Urothelium cell line (cell line): ENCODE measurements around the gene GPAT2.
"Not testable (repeated sequence)": the region's sequence is repeated elsewhere in the genome, so short reads cannot be mapped to it uniquely, and the experiment has no call there.

Experiments
- DNase-seq: peaks from one replicate; pipeline ENCODE4 v3.0.0; 2011; ENCODE audit warnings: low spot score, mixed read lengths
- FAIRE-seq: peaks from 2 replicates; lab custom pipeline; 2011; peaks lifted over from hg19 to GRCh38; lab: Jason Lieb, UNC

The GPAT2 gene, protein sequence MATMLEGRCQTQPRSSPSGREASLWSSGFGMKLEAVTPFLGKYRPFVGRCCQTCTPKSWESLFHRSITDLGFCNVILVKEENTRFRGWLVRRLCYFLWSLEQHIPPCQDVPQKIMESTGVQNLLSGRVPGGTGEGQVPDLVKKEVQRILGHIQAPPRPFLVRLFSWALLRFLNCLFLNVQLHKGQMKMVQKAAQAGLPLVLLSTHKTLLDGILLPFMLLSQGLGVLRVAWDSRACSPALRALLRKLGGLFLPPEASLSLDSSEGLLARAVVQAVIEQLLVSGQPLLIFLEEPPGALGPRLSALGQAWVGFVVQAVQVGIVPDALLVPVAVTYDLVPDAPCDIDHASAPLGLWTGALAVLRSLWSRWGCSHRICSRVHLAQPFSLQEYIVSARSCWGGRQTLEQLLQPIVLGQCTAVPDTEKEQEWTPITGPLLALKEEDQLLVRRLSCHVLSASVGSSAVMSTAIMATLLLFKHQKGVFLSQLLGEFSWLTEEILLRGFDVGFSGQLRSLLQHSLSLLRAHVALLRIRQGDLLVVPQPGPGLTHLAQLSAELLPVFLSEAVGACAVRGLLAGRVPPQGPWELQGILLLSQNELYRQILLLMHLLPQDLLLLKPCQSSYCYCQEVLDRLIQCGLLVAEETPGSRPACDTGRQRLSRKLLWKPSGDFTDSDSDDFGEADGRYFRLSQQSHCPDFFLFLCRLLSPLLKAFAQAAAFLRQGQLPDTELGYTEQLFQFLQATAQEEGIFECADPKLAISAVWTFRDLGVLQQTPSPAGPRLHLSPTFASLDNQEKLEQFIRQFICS

DNA sequence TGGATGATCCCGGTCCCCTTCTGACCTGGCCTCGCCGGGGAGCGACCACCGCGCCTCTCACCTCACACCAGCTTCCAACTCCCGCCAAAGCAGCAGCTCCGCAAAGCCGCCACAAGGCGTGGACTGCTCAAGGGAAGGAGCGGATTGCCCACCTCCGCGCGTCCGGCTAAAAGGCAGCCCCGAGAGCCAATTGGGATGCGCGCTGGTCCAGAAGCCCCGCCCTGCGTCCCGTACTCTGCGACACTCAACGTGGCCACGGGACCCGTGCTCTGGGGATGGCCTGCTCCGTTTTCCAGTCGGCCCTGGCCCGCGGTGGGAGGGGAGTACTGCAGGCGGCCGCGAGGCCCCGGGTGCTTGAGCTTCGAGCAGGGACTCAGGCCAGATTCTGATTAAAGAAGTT lies at the start of gene GPAT2:
Gene GPAT2, minus strand, starts transcription at position 125 of the 400 bp plus-strand sequence. CDS start 2,557 bp downstream, outside the sequence.
- not testable (repeated sequence) for FAIRE-seq, DNase-seq

DNA sequence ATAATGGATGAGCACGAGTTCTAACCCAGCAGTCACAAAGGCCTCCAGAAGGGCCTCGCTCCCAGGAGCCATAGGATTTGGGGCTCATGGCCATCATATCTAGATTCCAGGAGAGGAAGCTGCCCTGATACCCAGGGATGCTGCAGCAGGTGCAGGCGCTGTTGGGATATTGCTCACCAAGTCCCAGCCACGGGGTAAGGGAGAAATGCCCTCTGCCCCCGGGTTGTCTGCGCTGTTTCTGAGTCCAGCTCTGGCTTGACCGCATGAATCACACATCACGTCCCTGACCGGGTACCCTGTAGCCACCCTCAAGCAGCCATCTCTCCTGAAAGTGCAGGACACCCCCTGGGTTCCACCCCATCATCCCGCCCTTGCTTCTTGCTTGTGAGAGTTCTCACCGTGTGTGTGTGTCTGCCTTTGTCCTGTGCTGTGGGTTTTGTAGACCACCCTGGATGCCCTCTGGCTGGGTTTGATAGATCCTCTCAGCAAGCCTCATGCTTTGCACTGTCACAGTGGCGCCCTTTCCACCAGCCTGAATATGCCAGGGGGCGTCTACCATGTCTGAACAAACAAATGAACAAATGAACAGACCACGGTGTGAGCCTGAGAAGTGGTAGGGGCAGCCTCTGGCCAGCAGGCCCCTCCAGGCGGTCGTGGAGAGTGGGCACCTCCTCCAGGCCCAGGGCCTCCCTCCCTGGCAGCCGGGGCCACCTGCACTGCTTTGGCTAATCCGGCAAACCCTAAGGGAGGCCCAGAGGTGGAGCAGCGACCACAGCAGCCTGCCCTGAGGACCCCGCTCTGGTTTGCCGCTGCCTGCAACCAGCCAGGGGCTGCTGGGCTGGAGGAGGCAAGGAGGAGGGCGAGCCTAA lies 49.5 kb upstream of the GPAT2 start:
- peak; percentile 17 for FAIRE-seq
- DNase-seq = no peak

DNA sequence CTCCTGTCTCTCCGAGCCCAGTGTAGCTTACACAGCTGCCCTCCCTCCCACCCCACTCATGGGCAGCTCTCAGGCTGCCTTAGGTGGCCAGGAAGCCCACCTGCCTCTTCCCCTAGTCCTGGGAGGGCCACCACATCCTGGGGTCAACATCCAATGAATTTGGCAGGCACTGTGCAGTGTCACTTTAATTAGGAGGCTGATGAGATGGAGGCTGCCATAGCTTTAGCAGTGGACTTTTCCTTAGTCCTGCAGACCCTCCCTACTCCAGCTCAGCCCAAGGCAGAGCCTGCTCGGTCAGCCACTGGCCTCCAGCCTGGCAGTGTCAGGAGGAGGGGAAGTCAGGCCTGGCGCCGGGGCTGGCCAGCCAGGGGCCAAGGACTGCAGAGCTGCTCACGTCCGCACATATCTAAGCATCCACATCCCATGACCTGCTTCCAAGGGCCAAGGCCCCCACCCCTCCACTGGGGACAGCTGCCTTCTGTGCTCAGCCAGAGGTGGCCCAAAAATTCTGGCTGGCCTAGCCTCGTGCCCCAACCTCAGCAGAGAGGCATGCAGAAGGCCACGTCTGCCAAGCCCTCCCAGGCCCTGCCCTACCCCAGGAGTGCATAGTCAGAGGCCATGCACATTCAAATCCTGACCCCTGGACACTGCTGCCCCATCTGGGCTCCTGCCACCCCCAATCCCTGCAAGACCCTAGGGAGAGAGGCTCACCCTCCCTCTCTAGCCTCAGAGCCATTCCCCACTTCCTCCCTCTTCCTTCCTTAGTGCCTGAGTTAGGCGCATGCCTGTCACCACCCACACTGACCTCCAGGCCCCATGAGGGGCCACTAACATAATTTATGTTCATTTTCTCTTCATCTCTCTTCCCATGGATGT lies 48.6 kb upstream of the GPAT2 start:
- no peak for DNase-seq
- no peak for FAIRE-seq

DNA sequence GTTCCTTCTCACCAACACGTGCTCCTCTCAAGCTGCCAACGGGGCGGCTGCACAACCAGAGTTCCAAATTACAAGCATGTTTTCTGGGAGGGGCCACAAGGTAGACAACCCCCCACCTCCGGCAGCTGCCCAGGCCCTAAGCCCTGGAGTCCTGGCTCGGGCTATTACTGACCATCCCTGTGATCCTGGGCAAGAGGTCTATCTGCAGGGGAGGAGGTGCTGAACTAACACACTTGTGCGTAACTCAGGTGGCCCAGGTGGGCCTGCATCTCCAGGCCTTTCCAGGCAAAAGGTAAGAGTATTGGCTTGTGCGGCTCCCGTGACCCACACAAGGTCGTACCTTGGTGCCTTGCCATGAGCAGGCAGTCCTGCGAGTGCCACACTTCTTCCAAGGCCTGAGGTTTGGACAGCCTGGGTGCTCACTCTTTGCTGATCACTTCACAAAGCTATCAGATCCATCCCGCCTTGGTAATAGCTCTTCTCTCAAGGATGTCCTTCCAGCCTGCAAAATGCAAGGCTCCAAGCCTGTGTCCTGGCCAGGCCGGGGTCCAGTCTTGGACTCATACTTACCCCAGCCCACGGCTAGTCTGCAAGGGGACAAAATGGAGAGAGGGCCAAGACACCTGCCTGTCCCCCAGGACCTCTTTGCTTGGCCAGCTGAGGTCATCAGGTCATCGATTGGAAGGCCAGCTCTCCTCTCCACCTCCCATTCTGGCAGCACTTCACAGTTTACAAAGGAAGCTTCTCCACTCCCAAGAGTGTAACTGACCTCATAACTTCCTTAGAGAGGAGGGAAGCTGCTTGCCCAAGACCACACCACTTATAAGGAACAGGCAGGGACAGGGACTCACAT lies 47.7 kb upstream of the GPAT2 start:
- no peak for FAIRE-seq
- no peak for DNase-seq

DNA sequence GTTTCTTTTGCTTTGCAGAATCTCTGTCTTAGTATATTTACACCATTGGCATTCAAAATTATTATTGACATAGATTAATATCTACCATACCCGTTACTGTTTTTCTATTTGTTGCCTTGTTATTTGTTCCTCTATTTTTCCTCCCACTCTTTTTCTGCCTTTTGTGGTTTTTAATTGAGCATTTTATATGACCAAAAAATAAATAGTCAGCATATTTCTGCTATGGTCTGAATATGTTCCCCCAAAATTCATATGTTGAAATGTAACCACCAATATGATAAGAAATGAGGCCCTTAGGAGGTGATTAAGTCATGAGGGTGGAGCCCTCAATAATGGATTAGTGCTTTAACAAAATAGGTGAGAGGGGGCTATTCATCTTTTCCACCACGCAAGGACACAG lies 46.3 kb upstream of the GPAT2 start:
- FAIRE-seq (no peak), DNase-seq (no peak)

DNA sequence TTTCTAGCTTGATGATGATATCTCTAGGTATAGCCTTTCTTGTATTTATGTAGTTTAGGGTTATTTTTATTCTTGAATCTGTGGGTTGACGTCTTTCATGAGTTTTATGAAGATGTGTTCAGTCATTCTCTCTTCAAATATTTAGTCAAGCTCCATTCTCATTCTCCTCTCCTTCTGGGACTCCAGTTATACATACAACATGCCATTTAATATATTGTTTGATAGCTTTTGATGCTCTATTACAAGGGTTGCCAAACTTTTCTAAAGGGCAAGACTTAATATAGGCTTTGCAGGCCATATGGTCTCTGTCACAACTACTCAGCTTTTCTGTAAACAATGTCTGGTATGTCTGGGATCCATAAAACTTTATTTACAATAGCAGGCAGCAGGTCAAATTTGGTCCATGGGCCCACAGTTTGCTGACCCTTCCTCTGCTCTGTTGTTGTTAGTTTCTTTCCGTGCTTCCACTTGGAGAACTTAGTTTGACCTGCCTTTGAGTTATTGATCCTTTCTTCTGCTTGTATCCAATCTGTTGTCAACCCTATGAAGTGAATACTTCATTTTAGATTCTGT lies 40.6 kb upstream of the GPAT2 start:
- no peak for FAIRE-seq

DNA sequence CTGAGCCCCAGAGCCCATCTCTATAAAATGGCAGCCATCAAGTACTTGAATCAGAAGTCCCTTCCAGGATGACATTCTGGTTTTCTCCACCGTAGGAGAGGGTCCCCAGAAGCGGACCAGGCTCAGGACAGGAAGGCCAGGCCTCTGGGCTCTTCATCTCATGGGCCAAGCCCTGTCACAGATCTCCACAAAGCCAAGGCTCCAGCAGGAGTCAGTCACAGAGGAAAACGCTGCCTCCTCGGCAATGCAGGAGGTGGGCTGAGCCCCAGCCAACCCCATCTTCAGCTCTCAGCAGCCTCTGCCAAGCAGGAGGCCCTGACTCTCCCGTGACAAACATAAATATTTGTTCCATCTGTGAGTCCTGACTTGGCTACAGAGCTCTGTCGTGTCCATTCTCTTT lies 39.4 kb upstream of the GPAT2 start:
- FAIRE-seq = no peak

More for the DNA sequence above, 40.6 kb upstream of the GPAT2 start:
- no peak for DNase-seq

DNA sequence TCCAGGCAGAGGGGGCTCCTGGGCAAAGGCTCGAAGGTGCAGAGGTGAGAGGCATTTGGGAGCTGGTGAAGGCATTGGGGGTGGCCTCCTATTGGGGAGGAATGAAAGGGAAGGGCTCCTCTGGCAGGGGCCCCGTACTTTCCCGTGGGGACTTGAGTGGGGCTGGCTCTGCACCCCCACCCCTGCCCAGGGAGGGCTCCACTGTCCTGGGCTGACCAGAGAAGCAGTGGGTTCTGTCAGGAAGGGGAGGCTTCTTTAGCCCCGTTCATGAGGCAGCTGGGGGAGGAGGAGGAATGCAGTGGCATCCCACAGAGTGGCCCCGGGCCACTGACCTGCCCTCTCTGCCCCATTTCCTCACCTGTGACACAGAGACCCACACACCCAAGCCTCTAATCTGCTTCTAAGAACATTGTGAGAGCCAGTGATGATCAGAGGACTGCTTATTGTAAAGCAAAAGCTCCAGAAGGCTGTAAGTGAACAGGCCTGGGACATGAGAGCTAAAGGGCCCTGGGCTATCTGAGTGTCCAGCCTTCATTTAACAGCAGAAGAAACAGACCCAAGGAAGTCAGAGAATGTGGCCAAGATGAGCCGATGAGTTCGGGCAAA lies 38.6 kb upstream of the GPAT2 start:
- DNase-seq (no peak), FAIRE-seq (no peak)

More for the DNA sequence above, 39.4 kb upstream of the GPAT2 start:
- no peak for DNase-seq

DNA sequence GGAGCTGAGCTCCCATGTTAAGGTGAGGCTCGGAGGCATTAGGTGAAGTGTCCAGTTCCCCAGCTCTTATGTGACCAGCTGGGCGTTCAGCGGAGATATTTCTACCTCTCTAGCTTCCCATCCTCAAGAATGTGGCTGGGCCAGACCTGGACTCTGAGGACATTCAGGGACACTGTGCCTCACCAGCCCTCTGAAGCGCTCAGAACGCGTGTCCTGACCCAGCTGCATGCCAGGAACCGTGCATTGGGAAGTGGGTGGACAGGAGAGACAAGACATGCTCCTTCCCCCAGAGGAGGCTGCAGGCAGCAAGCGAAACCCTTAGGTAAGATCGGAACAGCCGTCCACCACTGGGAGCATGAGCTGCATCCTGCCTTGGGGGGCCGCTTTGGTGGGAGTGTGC lies 38.0 kb upstream of the GPAT2 start:
- FAIRE-seq (no peak), DNase-seq (no peak)

DNA sequence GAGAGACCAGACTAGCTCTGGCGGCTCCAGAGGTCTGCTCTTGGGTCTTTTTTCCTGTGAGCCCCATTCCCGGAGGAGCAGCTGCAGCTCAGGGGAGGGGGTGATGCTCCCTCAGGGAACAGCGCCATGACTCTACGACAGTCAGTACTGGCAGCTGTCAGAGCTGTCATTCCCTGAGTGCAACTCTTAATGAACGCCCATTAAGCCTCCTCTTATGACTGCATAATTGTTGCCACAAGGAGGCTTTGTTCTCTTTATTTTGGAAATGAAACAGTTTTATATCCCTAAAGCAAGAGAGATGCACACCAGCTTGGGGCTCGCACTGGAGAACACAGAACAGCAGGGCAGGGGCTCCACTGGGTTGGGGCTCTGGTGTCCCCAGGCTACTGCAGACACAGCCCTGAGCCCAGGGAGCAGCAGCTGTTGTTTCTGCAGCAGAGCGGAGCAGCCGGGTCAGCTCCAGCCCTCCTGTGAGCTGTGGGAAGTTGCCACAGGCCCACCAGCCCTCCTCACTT lies 37.3 kb upstream of the GPAT2 start:
- not testable (repeated sequence) for DNase-seq, FAIRE-seq

DNA sequence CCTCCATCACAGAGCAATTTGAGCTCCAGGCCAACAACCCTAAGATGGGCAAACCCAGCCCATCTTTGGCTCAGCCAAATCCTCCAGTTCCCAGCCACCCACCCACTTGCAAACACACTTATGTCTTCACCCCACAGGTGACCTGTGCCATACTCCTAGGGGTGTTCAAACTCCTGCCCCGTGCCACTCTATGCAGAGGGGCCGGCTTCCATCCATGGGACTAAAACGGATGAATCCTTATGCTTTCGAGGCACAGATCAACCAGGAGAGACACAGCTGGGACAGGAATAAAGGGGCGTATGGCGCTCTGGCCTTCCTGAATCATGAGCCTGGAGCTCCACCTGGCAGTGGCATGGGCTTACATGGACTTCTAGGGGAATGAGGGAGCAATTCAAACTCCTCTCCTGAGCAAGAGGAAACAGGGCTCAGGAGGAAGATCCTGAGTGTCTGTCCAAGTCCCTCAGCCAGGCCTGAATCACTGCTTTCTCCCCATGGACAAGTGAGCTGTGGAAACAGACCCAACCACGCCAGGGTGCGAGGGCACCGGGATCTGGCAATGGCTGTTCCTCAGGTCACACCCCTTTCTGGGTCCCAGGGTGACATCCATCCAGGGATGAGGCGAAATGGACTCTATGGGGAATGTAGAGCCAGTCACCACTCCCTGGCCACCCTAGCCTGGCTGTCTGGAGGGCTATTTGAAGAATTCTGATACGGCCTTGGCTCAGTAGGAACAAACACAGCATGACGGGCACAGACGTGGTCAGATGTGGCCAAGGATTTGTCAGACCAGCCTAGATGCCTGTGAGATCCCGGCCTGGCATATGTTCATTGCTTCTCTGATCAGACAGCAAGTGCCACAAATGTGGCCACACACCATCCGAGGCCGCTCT lies 36.6 kb upstream of the GPAT2 start:
- not testable (repeated sequence) for DNase-seq
- peak; percentile 92 for FAIRE-seq

DNA sequence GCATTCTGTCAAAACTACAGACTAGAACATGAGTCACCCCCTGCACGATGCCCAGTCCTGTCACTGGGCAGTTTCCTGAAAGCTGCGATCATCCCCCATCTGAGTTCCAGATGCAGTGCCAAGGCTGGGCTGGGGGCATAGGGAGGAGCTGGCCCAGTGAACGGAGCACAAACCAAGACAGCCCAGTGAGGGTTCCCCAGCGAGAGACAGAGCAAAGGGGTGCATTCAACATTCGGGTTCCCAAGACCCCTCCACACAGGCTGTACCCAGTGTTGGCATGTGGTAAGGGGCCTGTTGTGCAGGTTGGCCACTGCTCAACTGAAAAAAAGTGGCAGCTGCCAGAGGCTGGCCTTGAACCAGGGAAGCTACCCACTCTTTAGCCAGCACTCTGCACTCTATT lies 35.6 kb upstream of the GPAT2 start:
- not testable (repeated sequence) for FAIRE-seq, DNase-seq

DNA sequence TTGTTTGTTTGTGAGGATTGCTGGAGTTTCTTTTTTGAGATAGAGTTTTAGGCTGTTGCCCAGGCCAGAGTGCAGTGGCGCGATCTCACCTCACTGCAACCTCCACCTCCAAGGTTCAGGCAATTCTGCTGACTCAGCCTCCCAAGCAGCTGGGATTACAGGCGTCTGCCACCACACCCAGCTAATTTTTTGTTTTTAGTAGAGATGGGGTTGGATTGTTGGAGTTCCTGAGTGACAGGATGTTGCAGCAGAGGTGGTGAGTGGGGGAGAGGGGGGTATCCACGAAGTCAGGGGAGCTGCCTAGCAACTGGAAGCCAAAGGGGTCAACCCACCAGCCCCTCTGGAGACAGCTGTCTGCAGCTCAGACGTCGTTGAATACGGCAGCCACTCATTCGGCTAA lies 35.2 kb upstream of the GPAT2 start:
- not testable (repeated sequence) for DNase-seq, FAIRE-seq

DNA sequence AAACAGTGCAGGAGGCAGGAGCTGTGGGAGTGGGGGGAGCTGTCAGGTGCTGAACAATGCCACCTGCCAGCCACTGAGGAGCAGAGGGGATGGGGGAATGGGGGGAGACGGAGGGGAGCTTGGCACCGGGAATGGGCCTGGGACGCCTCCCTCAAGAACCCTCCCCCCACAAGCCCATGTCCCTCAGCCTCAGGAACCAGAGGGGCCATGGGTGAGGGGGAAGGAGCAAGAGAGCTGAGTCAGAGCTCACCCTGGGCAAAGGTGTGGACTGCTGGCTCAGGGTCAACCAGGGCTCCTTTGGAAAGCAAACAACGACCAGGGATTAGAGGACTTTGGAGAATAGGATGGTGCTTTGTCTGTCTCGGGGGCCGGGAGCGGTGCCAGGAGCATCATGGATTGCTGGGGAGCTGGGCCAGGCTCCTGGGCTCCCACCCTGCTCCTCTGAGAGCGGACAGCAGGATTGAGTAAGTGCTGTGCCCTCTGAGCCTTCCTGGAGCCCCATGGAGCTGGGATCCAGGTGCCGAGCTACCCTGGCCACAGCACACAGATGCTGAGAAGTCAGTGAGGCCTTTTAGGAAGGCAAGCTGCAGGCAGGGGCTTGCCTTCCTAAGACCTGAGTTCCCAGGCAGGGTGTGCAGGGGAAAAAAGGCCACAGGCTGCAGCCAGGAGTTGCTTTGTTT lies 33.3 kb upstream of the GPAT2 start:
- peak; percentile 77 for FAIRE-seq
- not testable (repeated sequence) for DNase-seq

DNA sequence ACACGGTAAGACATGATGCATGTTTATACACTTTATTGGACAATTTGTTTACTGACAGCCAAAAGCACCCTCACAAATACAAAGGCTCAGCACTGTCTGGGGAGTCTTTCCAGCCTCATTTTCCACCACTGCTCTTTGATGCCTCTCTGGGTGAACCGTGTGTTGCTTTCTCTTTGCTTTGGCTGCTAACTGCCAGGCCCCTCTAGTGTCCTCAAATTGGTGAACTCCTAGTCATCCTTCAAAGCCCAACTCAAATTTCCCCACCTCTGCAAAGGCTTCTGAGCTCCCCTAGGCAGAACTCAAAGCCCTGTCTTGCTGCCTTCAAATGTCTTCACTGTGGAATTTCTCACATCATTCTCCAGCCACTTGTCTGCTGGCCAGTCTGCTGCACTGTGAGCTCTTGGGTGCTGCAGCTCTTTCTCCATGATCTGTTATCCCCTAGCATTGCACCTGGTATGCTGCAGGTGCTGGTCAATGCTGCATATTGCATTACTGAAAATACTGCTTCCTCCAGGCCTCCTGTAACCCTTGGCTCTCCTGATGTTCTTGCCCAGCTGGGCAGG lies 32.5 kb upstream of the GPAT2 start:
- not testable (repeated sequence) for DNase-seq
- FAIRE-seq = peak; percentile 23

DNA sequence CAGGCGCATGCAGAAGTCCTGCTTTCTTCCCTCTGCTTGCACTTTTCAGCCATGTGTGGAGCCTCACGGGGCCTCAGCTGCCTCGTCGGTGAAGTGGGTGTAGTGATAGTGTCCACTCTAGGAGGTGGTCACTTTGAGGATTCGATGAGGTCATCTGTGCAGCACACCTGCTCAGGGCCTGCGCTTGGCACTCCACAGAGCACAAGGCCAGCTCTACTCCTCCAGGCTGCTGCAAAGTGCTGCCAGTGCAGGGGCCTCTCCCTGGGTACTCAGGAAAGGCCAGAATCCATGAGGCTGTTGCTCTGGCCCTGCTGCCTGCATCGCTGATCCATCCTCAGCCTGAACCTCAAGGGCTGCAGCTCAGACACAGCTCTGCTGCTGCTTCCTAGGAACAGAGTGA lies 31.8 kb upstream of the GPAT2 start:
- not testable (repeated sequence) for FAIRE-seq, DNase-seq
